Caco-2 (cell line): ENCODE data around the gene RUNX2. TPM values are rescaled to one million over a fixed set of nuclear protein-coding genes. Genes with fewer than 3 reads are reported as not detected.

ENCODE experiments used
- BruUV-seq: library from RNA; stranded (reverse); fragments of 400-500 nt; replicated peaks from 2 replicates; lab custom pipeline; 2021; lab: Mats Ljungman, UMichigan
- CTCF ChIA-PET: fragments of 300-600 bp; sonication (Branson Sonifier 250); formaldehyde crosslinking; loops from one replicate; lab custom pipeline; 2022; ENCODE audit warnings: antibody characterized with exemption; lab: Charles Lee
- POLR2A ChIA-PET: fragments of 300-600 bp; sonication (Branson Sonifier 250); formaldehyde crosslinking; loops from one replicate; lab custom pipeline; 2022; ENCODE audit warnings: antibody characterized with exemption; lab: Charles Lee
- DNase-seq, 2 experiments: peaks; one replicate each; pipeline versions ENCODE4 v3.0.0 to v3.0.0-alpha.2; 2020 to 2022
- H3K27me3 ChIP-seq: replicated peaks from 2 replicates; pipeline ENCODE4 v1.6.0; 2011; ENCODE audit warnings: low read length; ENCODE audit not compliant: control insufficient read depth, insufficient read depth
- H3K36me3 ChIP-seq: 2 replicates; pipeline ENCODE4 v1.5.1; 2011; ENCODE audit warnings: low read length; ENCODE audit not compliant: control insufficient read depth, insufficient read depth
- H3K4me1 ChIP-seq: fragments of 250-450 bp; sonication (Bioruptor Pico); 2 replicates; pipeline ENCODE4 v1.5.1; 2020; ENCODE audit warnings: mild to moderate bottlenecking
- H3K4me3 ChIP-seq: 2 replicates; pipeline ENCODE4 v1.5.1; 2011; ENCODE audit warnings: low read depth, mild to moderate bottlenecking, control low read depth, low read length
- H3K9me3 ChIP-seq: fragments of 250-450 bp; sonication (Bioruptor Pico); 2 replicates; pipeline ENCODE4 v1.5.1; 2020; ENCODE audit warnings: mild to moderate bottlenecking, moderate library complexity
- H3K27ac Mint-ChIP-seq: one replicate; pipeline ENCODE4 v1.8.0; 2022; ENCODE audit warnings: mixed read lengths; ENCODE audit not compliant: unreplicated experiment
- H3K27me3 Mint-ChIP-seq: one replicate; pipeline ENCODE4 v1.8.0; 2022; ENCODE audit warnings: mixed read lengths; ENCODE audit not compliant: insufficient read depth, unreplicated experiment
- H3K36me3 Mint-ChIP-seq: one replicate; pipeline ENCODE4 v1.8.0; 2022; ENCODE audit warnings: mild to moderate bottlenecking, mixed read lengths; ENCODE audit not compliant: insufficient read depth, unreplicated experiment
- H3K4me1 Mint-ChIP-seq: one replicate; pipeline ENCODE4 v1.8.0; 2022; ENCODE audit warnings: low read depth, mixed read lengths; ENCODE audit not compliant: unreplicated experiment
- H3K4me3 Mint-ChIP-seq: one replicate; pipeline ENCODE4 v1.8.0; 2022; ENCODE audit warnings: mild to moderate bottlenecking, moderate library complexity, mixed read lengths; ENCODE audit not compliant: unreplicated experiment
- H3K9me3 Mint-ChIP-seq: one replicate; pipeline ENCODE4 v1.8.0; 2022; ENCODE audit warnings: mixed read lengths; ENCODE audit not compliant: unreplicated experiment
- CTCF ChIP-seq, 2 experiments: fragments of 200-600 bp in 1 of 2; IDR thresholded peaks; 1 replicate in 1 of 2; 2 replicates in 1 of 2; pipeline versions ENCODE4 v1.5.1 to v1.8.0; 2011 to 2022; ENCODE audit warnings: antibody characterized with exemption in 1 of 2, control low read depth in 1 of 2, inconsistent platforms in 1 of 2, low read depth in 1 of 2, low read length in 1 of 2, mild to moderate bottlenecking in 1 of 2, moderate library complexity in 1 of 2; ENCODE audit not compliant: insufficient read depth in 1 of 2, severe bottlenecking in 1 of 2, unreplicated experiment in 1 of 2
- intact Hi-C: fragments of 100-400 bp; cut with micrococcal nuclease; formaldehyde crosslinking; loops from one replicate; pipeline ENCODE4 v1.10.0; 2022; ENCODE audit not compliant: unreplicated experiment
- total RNA-seq: library from RNA; stranded (reverse); gene quantifications from 2 replicates; pipeline ENCODE4 v1.2.3, GENCODE V29; 2022

The RUNX2 gene
- total RNA-seq, 1 experiment from 2014 or later = not detected

- Mint-ChIP-seq H3K27me3 (no peaks in the 10 kb centered on the region), H3K4me1 (no peaks in the 10 kb centered on the region), H3K27ac (no peak overlapping the region), H3K4me3 (no peak overlapping the region), H3K9me3 (no peaks in the 10 kb centered on the region), H3K36me3 (no peaks in the 10 kb centered on the region)
- CTCF ChIA-PET = no interaction called here
- DNase-seq = no peak
- Histone ChIP-seq H3K4me1 (0 out of 2 replicates have a peak, but pooled peaks cover 11% of the 10 kb centered on the region), H3K9me3 (no peaks in the 10 kb centered on the region), H3K36me3 (no peaks in the 10 kb centered on the region), H3K4me3 (no peak overlapping the region), H3K27me3 (no peaks in the 10 kb centered on the region)
- no TSS peak for BruUV-seq
- no peak for TF ChIP-seq CTCF (IDR thresholded peaks at IDR 0.05; ENCODE audit: insufficient read depth in 1 of 2, low read depth in 1 of 2, low read length in 1 of 2, severe bottlenecking in 1 of 2, unreplicated experiment in 1 of 2)
- intact Hi-C loops = no loop called here
- POLR2A ChIA-PET = no interaction called here
Observed at GRCh38 chr6:45705137-45705855, 377.2 kb downstream of the RUNX2 start.

GRCh38 chr6:45706319-45706718 is 378.2 kb downstream of the RUNX2 start:
- H3K36me3 Mint-ChIP-seq = no peaks in the 10 kb centered on the region
- no peak overlapping the region for H3K4me3 ChIP-seq
- H3K36me3 ChIP-seq = no peaks in the 10 kb centered on the region
- H3K27me3 Mint-ChIP-seq = no peaks in the 10 kb centered on the region
- CTCF ChIA-PET = no interaction called here
- H3K27ac Mint-ChIP-seq = no peak overlapping the region
- no peaks in the 10 kb centered on the region for H3K9me3 Mint-ChIP-seq
- no TSS peak for BruUV-seq
- no peak for DNase-seq
- no peak overlapping the region for H3K4me3 Mint-ChIP-seq
- 0 out of 2 replicates have a peak, but pooled peaks cover 11% of the 10 kb centered on the region for H3K4me1 ChIP-seq
- H3K27me3 ChIP-seq = no peaks in the 10 kb centered on the region
- TF ChIP-seq CTCF (IDR thresholded peaks at IDR 0.05; ENCODE audit: insufficient read depth in 1 of 2, low read depth in 1 of 2, low read length in 1 of 2, severe bottlenecking in 1 of 2, unreplicated experiment in 1 of 2) = no peak
- intact Hi-C loops = no loop called here
- no peaks in the 10 kb centered on the region for H3K9me3 ChIP-seq
- no peaks in the 10 kb centered on the region for H3K4me1 Mint-ChIP-seq
- POLR2A ChIA-PET = no interaction called here

- CTCF ChIA-PET = no interaction called here
- Histone ChIP-seq H3K36me3 (no peaks in the 10 kb centered on the region), H3K4me1 (0 out of 2 replicates have a peak, but pooled peaks cover 11% of the 10 kb centered on the region), H3K9me3 (no peaks in the 10 kb centered on the region), H3K4me3 (no peak overlapping the region), H3K27me3 (no peaks in the 10 kb centered on the region)
- BruUV-seq = no TSS peak
- TF ChIP-seq CTCF (IDR thresholded peaks at IDR 0.05; ENCODE audit: insufficient read depth in 1 of 2, low read depth in 1 of 2, low read length in 1 of 2, severe bottlenecking in 1 of 2, unreplicated experiment in 1 of 2) = no peak
- Mint-ChIP-seq H3K36me3 (no peaks in the 10 kb centered on the region), H3K9me3 (no peaks in the 10 kb centered on the region), H3K27me3 (no peaks in the 10 kb centered on the region), H3K27ac (no peak overlapping the region), H3K4me3 (no peak overlapping the region), H3K4me1 (no peaks in the 10 kb centered on the region)
- DNase-seq = no peak
- intact Hi-C loops = no loop called here
- POLR2A ChIA-PET = no interaction called here
Observed at GRCh38 chr6:45707176-45707575, 379.0 kb downstream of the RUNX2 start.
